TTC549 (cell line): ENCODE data around the gene C3orf52.

Experiments used
- FAIRE-seq: peaks from 2 replicates; lab custom pipeline; 2012; peaks lifted over from hg19 to GRCh38; lab: Jason Lieb, UNC

C3orf52 gene

GRCh38 chr3:112136959-112137693 is 50.9 kb downstream of the C3orf52 start:
- no peak for FAIRE-seq

- no peak for FAIRE-seq
Observed at GRCh38 chr3:112137781-112138180, 51.6 kb downstream of the C3orf52 start.

- FAIRE-seq = no peak
Observed at GRCh38 chr3:112138219-112138969, 52.2 kb downstream of the C3orf52 start.

- no peak for FAIRE-seq
Observed at GRCh38 chr3:112140584-112140983, 54.4 kb downstream of the C3orf52 start.

GRCh38 chr3:112141293-112141692 is 55.1 kb downstream of the C3orf52 start:
- FAIRE-seq = no peak

- no peak for FAIRE-seq
Observed at GRCh38 chr3:112143251-112143650, 57.1 kb downstream of the C3orf52 start.

- no peak for FAIRE-seq
Observed at GRCh38 chr3:112143689-112144088, 57.5 kb downstream of the C3orf52 start.

- FAIRE-seq = no peak
Observed at GRCh38 chr3:112149136-112149535, 62.9 kb downstream of the C3orf52 start.

GRCh38 chr3:112167758-112168157 is 81.6 kb downstream of the C3orf52 start:
- FAIRE-seq = no peak
